Right atrium auricular region (tissue), 2 donors: Measurements from ENCODE around the gene NKX6-2. TPM values are rescaled to one million over a fixed set of nuclear protein-coding genes. Genes with fewer than 3 reads are reported as not detected.

ENCODE experiments used
- DNase-seq: peaks from one replicate; pipeline ENCODE4 v3.0.0-alpha.2; 2019; ENCODE audit warnings: low spot score
- H3K27ac ChIP-seq, 2 donors: fragments of 200-600 bp; sonication (generic); 1 replicate in 1 of 2; 2 replicates in 1 of 2; pipeline ENCODE4 v1.5.1; 2016 to 2019
- H3K27me3 ChIP-seq, 2 donors: fragments of 200-600 bp; sonication (generic); one replicate each; pipeline versions ENCODE4 v1.5.1 to v1.6.0; 2017 to 2019
- H3K36me3 ChIP-seq: fragments of 200-600 bp; sonication (generic); one replicate; pipeline ENCODE4 v1.5.1; 2016
- H3K4me1 ChIP-seq, 2 donors: fragments of 200-600 bp; sonication (generic); one replicate each; pipeline versions ENCODE4 v1.5.1 to v1.6.0; 2017 to 2019
- H3K4me3 ChIP-seq, 2 donors: fragments of 200-600 bp; sonication (generic); 1 replicate in 1 of 2; 2 replicates in 1 of 2; pipeline ENCODE4 v1.5.1; 2017 to 2019; ENCODE audit warnings: mild to moderate bottlenecking in 1 of 2, moderate library complexity in 1 of 2
- H3K9me3 ChIP-seq, 2 donors: fragments of 200-600 bp; sonication (generic); one replicate each; pipeline ENCODE4 v1.5.1; 2019
- total RNA-seq, 2 donors: library from RNA; depleted of rRNA; stranded (reverse); fragments of >200 nt; gene quantifications; one replicate each; pipeline ENCODE4 v1.1.0, GENCODE V29; 2016
- TF ChIP-seq, protein P1 (sequence below), 2 donors: fragments of 200-600 bp; sonication (generic); IDR thresholded peaks; one replicate each; pipeline ENCODE4 v1.5.1; 2019; ENCODE audit warnings: antibody characterized with exemption in 2 of 2

The NKX6-2 gene
- total RNA-seq, 2 donors from 2014 or later = not detected

DNA sequence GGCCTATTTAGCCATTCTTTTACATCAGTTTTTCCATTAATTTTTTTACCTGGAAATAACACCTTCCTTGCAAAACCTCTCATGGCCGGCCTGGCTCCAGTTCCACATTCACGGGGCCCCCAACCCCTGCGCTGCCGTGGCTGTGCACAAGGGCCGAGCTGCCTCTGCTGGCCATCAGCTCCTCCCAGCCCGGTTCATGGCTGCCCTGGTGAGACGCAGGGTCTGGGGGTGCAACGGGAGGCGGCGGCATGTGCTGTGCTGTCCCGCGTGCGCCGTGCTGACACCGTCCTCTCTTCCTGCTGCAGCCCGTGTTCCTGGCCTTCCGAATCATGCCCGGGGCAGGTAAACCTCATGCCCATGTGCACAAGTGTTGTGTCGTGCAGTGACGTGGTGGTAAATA lies 4.4 kb downstream of the NKX6-2 start:
- no peak for DNase-seq
- Histone ChIP-seq H3K27ac (no peak overlapping the region), H3K36me3 (peaks cover 50% of the 10 kb centered on the region), H3K4me1 (peaks cover 0 to 16% of the 10 kb centered on the region in 2 donors), H3K4me3 (no peak overlapping the region), H3K9me3 (no peaks in the 10 kb centered on the region), H3K27me3 (peaks cover 6 to 20% of the 10 kb centered on the region in 2 donors)
- TF ChIP-seq, protein P1, sequence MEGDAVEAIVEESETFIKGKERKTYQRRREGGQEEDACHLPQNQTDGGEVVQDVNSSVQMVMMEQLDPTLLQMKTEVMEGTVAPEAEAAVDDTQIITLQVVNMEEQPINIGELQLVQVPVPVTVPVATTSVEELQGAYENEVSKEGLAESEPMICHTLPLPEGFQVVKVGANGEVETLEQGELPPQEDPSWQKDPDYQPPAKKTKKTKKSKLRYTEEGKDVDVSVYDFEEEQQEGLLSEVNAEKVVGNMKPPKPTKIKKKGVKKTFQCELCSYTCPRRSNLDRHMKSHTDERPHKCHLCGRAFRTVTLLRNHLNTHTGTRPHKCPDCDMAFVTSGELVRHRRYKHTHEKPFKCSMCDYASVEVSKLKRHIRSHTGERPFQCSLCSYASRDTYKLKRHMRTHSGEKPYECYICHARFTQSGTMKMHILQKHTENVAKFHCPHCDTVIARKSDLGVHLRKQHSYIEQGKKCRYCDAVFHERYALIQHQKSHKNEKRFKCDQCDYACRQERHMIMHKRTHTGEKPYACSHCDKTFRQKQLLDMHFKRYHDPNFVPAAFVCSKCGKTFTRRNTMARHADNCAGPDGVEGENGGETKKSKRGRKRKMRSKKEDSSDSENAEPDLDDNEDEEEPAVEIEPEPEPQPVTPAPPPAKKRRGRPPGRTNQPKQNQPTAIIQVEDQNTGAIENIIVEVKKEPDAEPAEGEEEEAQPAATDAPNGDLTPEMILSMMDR (IDR thresholded peaks at IDR 0.05) = no peak

DNA sequence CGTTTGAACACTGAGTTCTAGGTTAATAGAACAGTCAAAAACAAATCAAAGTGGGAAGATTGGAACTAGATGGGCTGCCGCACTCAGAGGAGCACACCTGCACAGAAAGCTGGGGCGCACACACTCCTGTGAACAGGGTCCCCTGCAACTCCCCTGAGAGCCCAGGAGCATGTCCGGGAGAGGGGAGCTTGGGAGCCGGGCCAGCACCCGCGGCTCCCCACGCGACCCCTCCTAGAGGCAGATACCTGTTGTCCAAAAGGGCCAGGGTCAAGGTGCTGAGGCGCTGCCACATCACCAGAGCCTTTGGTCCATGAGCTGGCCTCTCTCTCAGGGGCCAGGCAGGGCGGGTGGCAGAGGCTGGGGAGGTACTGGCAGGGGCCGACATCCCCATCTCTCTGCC lies 5.6 kb downstream of the NKX6-2 start:
- no peak overlapping the region for H3K4me3 ChIP-seq
- no peak overlapping the region for H3K27ac ChIP-seq
- no peaks in the 10 kb centered on the region for H3K9me3 ChIP-seq
- TF ChIP-seq, protein P1 (IDR thresholded peaks at IDR 0.05) = no peak
- no peak for DNase-seq
- H3K36me3 ChIP-seq = peaks cover 50% of the 10 kb centered on the region
- peaks cover 6 to 16% of the 10 kb centered on the region in 2 donors for H3K27me3 ChIP-seq
- peaks cover 0 to 11% of the 10 kb centered on the region in 2 donors for H3K4me1 ChIP-seq

DNA sequence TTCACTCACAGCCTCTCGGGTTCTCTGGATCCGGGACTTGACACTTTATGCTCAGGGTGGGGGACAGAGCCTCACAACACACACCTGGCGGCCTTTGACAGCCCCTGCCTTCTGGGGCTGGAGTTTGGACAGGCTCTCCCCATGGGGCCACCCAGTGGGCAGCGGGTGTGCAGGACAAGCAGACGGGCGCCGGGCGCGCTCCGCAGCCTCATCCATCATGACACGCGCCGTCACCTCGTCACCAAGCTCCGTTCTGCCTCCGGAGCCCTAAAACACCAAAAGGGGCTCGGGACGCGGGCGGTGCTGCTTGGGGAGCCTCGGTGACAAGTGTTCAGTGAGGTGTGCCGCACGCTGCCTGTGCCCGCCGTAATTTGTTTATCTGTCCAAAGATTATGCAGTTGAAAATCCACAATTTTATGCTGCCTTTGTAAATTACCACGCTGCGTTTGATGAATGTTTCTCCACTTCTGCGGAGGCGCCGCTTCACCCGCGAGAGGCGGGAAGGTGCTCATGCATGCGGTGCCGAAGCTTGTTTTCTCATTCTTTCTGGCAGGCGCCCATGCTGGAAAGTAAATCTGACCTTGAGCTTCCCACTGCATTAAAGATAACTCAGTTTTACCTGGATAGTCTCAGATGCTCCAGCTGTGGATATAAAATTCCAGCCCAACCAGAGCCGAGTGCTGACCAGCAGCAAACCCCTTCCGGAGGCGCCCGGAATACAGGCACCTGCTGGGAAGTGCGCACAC lies 6.2 kb downstream of the NKX6-2 start:
- peaks cover 50% of the 10 kb centered on the region for H3K36me3 ChIP-seq
- no peaks in the 10 kb centered on the region for H3K9me3 ChIP-seq
- DNase-seq = no peak
- no peak overlapping the region for H3K27ac ChIP-seq
- H3K4me3 ChIP-seq = no peak overlapping the region
- peaks cover 1 to 10% of the 10 kb centered on the region in 2 donors for H3K27me3 ChIP-seq
- TF ChIP-seq, protein P1 (IDR thresholded peaks at IDR 0.05) = no peak
- peaks cover 0 to 6% of the 10 kb centered on the region in 2 donors for H3K4me1 ChIP-seq

DNA sequence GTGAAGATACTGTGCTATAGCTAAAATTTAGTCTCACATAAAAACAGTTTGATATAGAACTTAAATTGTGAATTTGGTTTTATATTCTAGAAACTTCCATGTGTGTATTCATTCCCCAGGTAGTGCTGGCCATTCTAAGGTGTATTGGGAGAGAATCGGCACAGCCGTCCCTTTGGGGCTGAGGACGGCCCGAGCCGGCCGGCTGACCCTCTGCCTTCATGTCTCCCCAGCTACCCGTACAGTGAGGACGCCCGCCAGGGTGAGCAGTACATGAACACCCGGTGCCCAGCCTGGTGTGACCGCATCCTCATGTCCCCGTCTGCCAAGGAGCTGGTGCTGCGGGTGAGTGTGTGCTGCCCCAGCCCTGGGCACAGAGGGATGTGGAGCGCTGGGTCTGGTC lies 8.5 kb downstream of the NKX6-2 start:
- Histone ChIP-seq H3K9me3 (no peaks in the 10 kb centered on the region), H3K4me1 (no peaks in the 10 kb centered on the region), H3K4me3 (no peak overlapping the region), H3K36me3 (peaks cover 44% of the 10 kb centered on the region), H3K27me3 (no peaks in the 10 kb centered on the region), H3K27ac (no peak overlapping the region)
- TF ChIP-seq, protein P1 (IDR thresholded peaks at IDR 0.05) = no peak
- DNase-seq = no peak

DNA sequence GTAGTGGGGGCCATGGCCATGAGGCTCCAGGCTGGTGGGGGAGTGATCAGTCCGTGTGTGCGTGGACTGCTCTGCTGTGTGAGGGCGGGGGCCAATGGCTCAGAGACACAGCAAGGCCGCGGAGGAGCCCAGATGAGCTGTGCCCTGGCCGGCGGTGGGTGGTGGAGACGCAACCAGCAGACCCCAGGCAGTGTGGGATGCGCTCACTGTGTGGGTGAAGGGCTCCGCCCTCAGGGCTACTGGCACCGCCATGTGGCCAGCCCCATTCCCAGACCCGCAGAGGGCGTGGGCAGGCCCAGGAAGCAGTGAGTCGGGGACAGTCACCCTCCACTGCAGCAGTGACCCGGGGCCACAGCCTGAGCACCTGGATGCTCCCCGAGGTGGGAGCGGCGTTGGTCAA lies 9.1 kb downstream of the NKX6-2 start:
- TF ChIP-seq, protein P1 (IDR thresholded peaks at IDR 0.05) = no peak

DNA sequence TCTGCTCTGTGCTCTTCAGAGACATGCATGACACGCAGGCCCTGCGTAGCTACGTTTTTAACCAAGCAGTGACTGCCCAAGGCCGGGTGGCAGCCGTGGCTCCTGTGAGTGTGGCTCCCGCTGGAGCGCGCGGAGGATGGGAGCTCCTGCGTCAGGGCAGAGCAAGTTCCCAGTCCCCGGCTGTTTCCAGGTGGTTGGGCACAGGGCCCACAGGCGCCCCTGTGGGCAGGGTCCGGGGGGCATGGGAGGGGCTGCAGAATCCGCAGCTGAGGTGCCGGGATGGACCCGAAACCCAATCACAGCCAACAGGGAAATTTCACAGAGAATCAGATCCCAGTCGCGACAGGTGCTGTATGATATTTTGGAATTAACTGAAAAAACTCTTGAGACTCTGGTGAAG lies 9.8 kb downstream of the NKX6-2 start:
- Histone ChIP-seq H3K27me3 (no peaks in the 10 kb centered on the region), H3K4me1 (no peaks in the 10 kb centered on the region), H3K27ac (no peak overlapping the region), H3K4me3 (no peak overlapping the region), H3K36me3 (peaks cover 33% of the 10 kb centered on the region), H3K9me3 (no peaks in the 10 kb centered on the region)
- no peak for DNase-seq
- TF ChIP-seq, protein P1 (IDR thresholded peaks at IDR 0.05) = no peak

More for the DNA sequence above, 9.1 kb downstream of the NKX6-2 start:
- Histone ChIP-seq H3K27ac (no peak overlapping the region), H3K36me3 (peaks cover 38% of the 10 kb centered on the region), H3K4me3 (no peak overlapping the region), H3K4me1 (no peaks in the 10 kb centered on the region), H3K9me3 (no peaks in the 10 kb centered on the region), H3K27me3 (no peaks in the 10 kb centered on the region)
- no peak for DNase-seq
